GM20431 (cell line): ENCODE results near the gene CD200R1L.

Experiments
- in situ Hi-C: fragments of 300-500 bp; cut with MseI, MboI; formaldehyde crosslinking; loops from one replicate; pipeline ENCODE4 v1.15.0; 2020; ENCODE audit warnings: low sequenced_read_pairs; ENCODE audit not compliant: unreplicated experiment

Gene CD200R1L

GRCh38 chr3:112822064-112823055 lies 24.3 kb downstream of the CD200R1L start:
- in situ Hi-C loops = no loop called here

- in situ Hi-C loops = no loop called here
Measured at GRCh38 chr3:112818289-112818688, 28.4 kb downstream of the CD200R1L start.

- in situ Hi-C loops = no loop called here
Measured at GRCh38 chr3:112817797-112818196, 28.9 kb downstream of the CD200R1L start.

DNA sequence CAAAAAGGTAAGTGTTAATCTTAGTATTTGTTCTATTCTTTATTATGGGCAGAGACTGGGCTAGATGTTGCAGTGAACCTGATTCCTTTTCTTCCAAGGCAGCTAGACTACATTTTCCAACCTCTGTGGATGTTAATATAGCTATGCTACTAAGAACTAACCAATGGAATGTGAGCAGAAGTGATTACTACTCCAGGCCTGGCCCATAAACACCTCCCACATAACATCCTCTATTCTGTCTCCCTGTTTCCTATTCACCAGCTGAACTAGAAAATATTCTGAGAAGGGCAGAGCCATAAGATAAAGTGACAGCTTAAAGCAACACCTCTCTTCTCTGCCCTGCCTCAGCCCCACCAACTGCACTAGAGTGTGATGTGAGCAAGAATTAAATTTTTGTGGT lies 29.4 kb downstream of the CD200R1L start:
- in situ Hi-C loops = no loop called here

DNA sequence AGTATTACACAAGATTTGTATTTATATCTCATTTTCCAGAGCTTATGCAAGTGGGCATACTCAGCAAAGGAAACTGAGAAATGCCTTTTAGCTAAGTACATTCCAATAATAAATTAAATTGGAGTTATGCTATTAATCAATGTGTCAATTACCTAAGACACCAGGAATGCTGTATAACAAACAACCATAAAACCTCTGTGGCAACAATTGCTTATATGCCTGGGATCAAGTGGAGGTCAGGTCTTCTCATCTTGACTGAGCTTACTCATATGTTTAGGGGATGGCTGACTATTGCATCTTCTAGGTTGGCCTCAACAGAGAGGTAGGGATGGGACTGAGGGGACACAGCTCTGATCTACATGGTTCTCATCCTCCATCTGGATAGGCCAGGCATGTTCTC lies 30.7 kb downstream of the CD200R1L start:
- in situ Hi-C loops = no loop called here

DNA sequence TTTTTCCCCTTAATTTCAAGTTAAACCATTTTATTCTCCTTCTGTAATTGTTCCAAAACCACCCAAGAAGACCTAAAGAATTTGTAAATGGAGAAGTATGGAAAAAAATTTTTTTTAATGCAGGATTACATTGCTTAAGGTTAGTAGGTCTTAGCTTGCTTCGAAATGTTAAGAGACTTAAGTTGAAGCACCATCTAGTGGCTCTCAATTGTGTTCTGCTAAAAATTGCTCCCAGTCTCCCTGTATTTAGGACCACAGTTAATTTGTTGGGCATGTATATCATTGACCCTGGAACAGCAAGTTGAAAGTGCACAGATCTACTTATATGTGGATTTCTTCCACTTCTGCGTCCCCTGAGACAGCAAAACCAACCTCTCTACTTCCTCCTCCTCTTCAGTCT lies 32.4 kb downstream of the CD200R1L start:
- in situ Hi-C loops = no loop called here

DNA sequence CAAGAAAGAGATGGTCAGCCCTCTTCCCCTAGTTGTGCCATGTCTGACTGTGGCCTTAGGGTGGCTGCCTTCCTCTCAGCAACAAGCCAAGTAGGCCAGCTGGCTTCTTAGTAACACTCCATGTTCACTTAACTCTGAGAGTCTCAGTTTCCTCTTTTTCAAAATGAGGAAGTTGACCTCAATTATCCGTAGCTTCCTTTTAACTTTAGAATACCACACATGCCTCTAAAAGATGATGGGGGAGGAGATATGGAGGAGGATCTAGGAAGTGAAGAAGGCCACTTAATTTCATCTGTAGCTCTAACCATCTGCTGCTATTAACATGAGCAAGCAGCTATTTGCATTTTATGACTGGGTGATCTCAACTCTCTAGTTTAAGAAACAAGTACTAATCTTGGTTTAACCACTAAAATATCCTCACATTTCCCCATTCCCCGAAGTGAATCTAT lies 32.9 kb downstream of the CD200R1L start:
- in situ Hi-C loops = no loop called here

GRCh38 chr3:112813016-112813415 lies 33.6 kb downstream of the CD200R1L start:
- in situ Hi-C loops = no loop called here

DNA sequence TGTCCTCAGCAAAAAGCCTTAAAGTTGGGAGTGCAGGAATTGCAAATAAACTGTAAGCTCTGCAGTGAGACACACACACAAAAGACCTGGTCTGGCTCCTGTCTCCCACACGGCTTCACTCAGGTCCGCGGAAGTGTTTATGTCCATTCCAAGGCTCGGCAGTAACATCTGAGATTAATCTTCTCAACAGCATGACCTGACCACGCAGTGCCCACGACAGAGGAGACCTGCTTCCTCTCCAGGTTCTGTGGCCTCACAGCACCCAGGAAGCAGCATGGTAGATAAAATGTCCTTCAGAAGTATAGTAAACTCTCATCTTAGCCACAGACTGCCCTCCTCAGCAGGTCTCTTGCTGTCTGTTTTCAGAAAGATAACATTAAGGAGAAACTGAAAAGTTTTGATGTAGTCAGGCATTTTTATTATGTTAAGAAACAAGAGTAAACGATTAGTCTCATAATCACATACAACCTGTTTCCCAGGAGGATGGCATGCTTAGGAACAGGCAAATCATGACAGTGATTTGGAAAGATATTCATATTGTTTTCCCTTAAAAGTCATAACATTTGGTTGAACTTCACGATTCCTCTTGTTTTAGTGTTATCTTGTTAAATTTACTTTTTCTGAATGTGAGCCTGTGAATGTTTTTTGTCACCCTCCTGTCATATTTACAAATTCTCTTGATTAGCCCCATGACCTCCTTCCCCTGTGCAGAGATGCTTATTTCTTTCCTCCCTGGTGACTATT lies 34.6 kb downstream of the CD200R1L start:
- in situ Hi-C loops = no loop called here

DNA sequence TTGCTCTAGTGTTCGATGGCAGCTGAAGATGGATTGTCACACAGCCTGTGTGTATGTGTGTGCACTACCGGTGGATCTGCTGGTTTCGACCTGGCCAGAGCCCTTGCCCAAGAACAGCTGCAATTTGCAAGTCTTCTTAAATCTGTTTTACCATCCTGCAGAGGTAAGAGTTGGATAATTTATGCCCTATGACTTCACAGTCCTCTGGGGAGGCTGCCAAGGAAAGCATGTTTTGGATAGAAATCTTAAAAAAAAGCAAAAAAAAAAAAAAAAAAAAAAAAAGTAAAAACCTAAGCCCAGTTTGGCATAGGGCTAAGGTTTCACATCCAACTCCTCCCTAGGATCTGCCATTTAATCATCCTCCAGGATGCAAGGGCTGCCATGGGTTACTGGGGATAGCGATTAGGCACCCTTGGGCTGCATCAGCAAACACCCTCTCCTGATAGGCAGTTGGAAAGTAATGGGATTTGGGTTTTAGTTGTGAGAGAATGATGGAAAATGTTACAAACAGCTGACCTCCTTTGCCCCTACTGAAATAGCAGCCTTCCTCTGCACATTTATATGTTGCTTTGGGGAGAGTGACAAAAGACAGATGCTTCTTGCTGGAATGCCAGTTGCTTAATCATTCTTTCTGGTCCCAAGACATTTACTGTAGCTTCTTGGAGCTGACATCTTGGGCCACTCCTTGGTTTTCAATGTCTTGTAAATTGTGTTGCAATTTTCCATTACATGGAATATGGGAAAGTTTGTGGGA lies 35.4 kb downstream of the CD200R1L start:
- in situ Hi-C loops = no loop called here

GRCh38 chr3:112810561-112810960 lies 36.1 kb downstream of the CD200R1L start:
- in situ Hi-C loops = no loop called here

- in situ Hi-C loops = no loop called here
Measured at GRCh38 chr3:112808136-112808535, 38.5 kb downstream of the CD200R1L start.

DNA sequence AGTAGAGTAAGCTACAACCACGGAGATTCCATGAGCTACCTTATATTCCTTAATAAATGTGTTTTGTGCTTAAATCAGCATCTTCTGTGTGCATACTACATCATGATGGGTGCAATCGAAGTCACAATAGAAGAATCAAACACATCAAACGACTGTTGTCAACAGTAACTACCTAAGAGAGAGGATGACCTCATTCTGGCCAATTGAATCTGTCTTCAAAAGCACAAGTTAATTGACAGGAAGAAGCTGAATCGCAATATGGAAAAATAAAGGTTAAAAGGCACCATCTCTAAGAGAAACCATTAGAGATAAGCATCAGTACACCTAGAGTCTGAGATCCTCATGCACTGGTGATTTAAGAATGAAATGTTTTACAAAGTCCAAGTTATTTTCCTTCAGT lies 39.0 kb downstream of the CD200R1L start:
- in situ Hi-C loops = no loop called here

DNA sequence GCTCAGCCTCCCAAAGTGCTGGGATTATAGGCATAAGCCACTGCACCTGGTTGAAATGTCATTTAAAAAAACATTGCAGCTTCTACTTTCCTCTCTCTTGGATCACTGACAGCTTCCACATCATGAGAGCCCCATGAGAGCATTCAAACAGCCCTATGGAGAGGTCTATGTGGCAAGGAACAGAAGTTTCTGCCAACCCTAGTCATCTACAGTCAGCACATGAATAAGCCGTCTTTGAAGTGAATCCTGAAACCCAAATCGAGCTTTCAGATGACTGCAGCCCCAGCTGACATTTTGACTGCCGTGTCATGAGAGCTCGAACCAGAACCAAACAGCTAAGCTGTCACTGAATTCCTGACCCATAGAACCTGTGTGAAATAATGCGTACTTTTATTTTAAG lies 39.8 kb downstream of the CD200R1L start:
- in situ Hi-C loops = no loop called here

GRCh38 chr3:112805126-112805525 lies 41.5 kb downstream of the CD200R1L start:
- in situ Hi-C loops = no loop called here

DNA sequence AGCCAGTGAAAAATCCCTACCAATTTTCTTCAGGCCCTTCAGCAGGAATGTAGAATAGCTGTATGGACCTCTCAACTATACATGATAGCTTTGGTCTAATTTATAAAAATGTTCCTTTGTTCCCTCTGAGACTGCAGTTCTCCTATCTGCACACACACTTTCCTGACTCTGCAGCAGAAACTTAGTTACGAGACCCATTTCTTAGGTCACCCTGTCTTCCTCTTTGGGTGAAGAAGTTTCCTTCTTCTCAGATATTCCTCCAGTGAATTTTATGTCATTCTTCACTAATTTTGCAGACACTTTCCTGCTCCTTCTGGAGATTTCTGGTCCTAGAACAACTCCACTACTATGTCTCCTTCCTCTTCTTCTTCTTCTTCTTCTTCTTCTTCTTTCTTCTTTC lies 42.6 kb downstream of the CD200R1L start:
- in situ Hi-C loops = no loop called here

DNA sequence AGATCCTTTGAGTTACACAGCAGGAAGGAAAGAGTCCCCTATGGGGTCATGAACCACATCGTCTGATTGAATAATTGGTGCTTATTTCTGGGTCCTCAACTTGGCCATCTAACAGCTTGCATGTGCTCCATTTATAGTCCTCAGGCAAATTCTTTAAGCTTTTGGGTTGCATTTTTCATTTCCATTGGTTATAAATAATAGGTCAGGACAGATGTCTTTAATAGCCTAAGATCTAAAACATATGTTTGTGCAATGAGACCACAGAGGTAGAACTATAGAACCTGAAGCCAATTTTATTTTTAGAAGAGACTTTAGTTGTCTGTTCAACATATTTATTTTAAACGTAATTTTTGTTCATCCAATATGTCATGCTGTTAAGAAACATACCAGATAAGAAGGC lies 43.2 kb downstream of the CD200R1L start:
- in situ Hi-C loops = no loop called here

- in situ Hi-C loops = no loop called here
Measured at GRCh38 chr3:112802338-112802737, 44.3 kb downstream of the CD200R1L start.

- in situ Hi-C loops = no loop called here
Measured at GRCh38 chr3:112799946-112800345, 46.7 kb downstream of the CD200R1L start.

DNA sequence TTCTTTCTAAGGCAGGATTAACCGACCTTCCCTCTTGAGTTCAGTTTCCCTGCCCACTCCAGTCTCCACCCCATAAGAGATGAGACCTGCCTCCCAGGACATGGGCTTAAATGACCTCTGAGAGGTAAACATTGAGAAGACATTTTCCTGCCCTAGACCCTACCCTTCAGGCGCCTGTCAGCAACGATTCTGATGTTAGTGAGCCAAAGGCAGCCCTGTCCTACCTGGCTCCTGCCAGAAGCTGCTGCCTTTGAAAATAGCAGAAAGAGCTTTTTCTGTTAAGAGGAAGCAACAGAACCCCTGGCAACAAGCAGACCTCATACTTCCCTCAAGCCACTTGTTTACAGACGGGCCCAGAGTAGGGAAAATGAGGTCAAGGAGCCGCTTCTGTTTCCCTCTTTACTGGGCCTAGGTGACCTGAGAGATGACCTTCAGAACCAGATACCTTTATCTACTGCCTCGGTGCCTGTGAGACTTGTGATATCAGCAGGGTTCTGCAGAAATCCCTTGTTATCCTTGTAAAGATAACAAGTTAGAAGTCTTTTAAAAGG lies 52.0 kb downstream of the CD200R1L start:
- in situ Hi-C loops = no loop called here
